ENCODE data around the gene HBP1. TPM values are rescaled to one million over a fixed set of nuclear protein-coding genes. Genes with fewer than 3 reads are reported as not detected.
"Not testable (repeated sequence)": the region's sequence is repeated elsewhere in the genome, so short reads cannot be mapped to it uniquely, and the experiment has no call there.

The HBP1 gene
- total RNA-seq, 1 experiment from 2014 or later: 45.3 TPM

GRCh38 chr7:107185716-107186115 is 16.9 kb downstream of the HBP1 start:
- DNase-seq (ENCODE audit: low read depth): no peak

- no peak for DNase-seq (ENCODE audit: low read depth)
Observed at GRCh38 chr7:107186240-107186639, 17.4 kb downstream of the HBP1 start.

- no peak for DNase-seq (ENCODE audit: low read depth)
Observed at GRCh38 chr7:107187774-107188173, 19.0 kb downstream of the HBP1 start.

GRCh38 chr7:107190090-107190489 is 21.3 kb downstream of the HBP1 start:
- DNase-seq (ENCODE audit: low read depth): no peak

GRCh38 chr7:107194052-107194451 is 25.2 kb downstream of the HBP1 start:
- DNase-seq (ENCODE audit: low read depth): no peak

GRCh38 chr7:107196834-107197610 is 28.2 kb downstream of the HBP1 start:
- DNase-seq (ENCODE audit: low read depth): no peak

- DNase-seq (ENCODE audit: low read depth): peak; percentile 39
Observed at GRCh38 chr7:107201795-107202450, 33.1 kb downstream of the HBP1 start.

GRCh38 chr7:107203607-107204006 is 34.8 kb downstream of the HBP1 start:
- DNase-seq (ENCODE audit: low read depth): no peak

- DNase-seq (ENCODE audit: low read depth): no peak
Observed at GRCh38 chr7:107206136-107206535, 37.3 kb downstream of the HBP1 start.

GRCh38 chr7:107206706-107207105 is 37.9 kb downstream of the HBP1 start:
- DNase-seq (ENCODE audit: low read depth): no peak

GRCh38 chr7:107207459-107207858 is 38.7 kb downstream of the HBP1 start:
- no peak for DNase-seq (ENCODE audit: low read depth)

GRCh38 chr7:107208024-107208521 is 39.3 kb downstream of the HBP1 start:
- no peak for DNase-seq (ENCODE audit: low read depth)

- no peak for DNase-seq (ENCODE audit: low read depth)
Observed at GRCh38 chr7:107208563-107208962, 39.8 kb downstream of the HBP1 start.

- DNase-seq (ENCODE audit: low read depth): no peak
Observed at GRCh38 chr7:107209565-107209964, 40.8 kb downstream of the HBP1 start.

- no peak for DNase-seq (ENCODE audit: low read depth)
Observed at GRCh38 chr7:107210400-107210799, 41.6 kb downstream of the HBP1 start.

GRCh38 chr7:107212725-107213124 is 43.9 kb downstream of the HBP1 start:
- DNase-seq (ENCODE audit: low read depth): no peak

GRCh38 chr7:107213193-107213788 is 44.5 kb downstream of the HBP1 start:
- no peak for DNase-seq (ENCODE audit: low read depth)

GRCh38 chr7:107213945-107214344 is 45.1 kb downstream of the HBP1 start:
- no peak for DNase-seq (ENCODE audit: low read depth)

- no peak for DNase-seq (ENCODE audit: low read depth)
Observed at GRCh38 chr7:107219563-107220244, 50.9 kb downstream of the HBP1 start.

GRCh38 chr7:107220356-107220755 is 51.6 kb downstream of the HBP1 start:
- no peak for DNase-seq (ENCODE audit: low read depth)

- not testable (repeated sequence) for DNase-seq (ENCODE audit: low read depth)
Observed at GRCh38 chr7:107220806-107221205, 52.0 kb downstream of the HBP1 start.

All from Daoy (cell line).